Fibroblast of lung (primary cell): ENCODE data around the gene DUSP23.

Experiments
- CTCF ChIP-seq, 2 donors: IDR thresholded peaks in 1 of 2; conservative IDR thresholded peaks in 1 of 2; 1 replicate in 1 of 2; 2 replicates in 1 of 2; pipeline ENCODE4 v1.5.1; 2011 to 2012; ENCODE audit warnings: low read length in 2 of 2, control low read depth in 1 of 2, inconsistent platforms in 1 of 2, low read depth in 1 of 2, mild to moderate bottlenecking in 1 of 2
- EZH2 ChIP-seq: IDR thresholded peaks from 2 replicates; pipeline ENCODE4 v1.5.1; 2012; ENCODE audit warnings: low read length, control low read depth, mild to moderate bottlenecking; ENCODE audit errors: missing control alignments

GRCh38 chr1:159823406-159823805 lies 42.6 kb downstream of the DUSP23 start:
- TF ChIP-seq CTCF (conservative IDR thresholded peaks at IDR 0.05 in 1 of 2, IDR thresholded peaks at IDR 0.05 in 1 of 2; ENCODE audit: low read depth in 1 of 2, low read length in 2 of 2) = no peak
- no peak for TF ChIP-seq EZH2
